ENCODE results near the gene COL11A2.

Gene COL11A2

DNA sequence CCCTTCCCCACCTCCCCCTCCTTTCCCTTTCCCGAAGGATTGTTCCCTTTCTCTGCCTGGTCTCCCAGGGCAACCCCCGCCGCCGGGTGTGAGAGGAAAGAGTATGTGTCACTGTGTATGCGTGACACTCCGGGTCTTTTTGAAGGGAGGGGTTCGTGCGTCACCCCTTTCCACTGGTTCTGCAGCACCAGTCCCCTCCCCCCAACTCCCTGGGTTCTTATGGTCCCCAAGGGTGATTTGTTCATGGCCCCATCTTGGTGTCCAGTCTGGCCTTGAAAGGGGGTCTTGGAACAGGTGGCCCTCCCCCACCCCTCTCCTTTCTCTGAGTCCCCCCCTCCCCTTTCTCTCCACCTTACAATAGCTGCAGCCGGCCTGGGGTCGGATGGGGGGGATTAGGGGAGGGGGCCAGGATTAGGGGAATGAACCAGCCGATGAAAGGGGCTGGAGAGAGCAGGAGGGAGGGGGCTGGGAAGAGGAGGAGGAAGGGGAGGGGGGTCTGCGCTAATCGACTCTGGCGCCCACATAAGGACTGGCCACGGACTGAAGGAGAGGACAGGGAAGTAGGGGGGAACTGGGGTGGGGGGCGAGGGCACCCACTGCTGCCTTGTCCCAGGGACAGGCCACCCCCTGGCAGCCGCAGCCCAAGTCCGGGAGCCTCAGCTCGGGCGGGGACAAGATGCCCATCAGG is 14.7 kb upstream of the COL11A2 start:
- no peak for ATAC-seq
- TF ChIP-seq, protein P1, sequence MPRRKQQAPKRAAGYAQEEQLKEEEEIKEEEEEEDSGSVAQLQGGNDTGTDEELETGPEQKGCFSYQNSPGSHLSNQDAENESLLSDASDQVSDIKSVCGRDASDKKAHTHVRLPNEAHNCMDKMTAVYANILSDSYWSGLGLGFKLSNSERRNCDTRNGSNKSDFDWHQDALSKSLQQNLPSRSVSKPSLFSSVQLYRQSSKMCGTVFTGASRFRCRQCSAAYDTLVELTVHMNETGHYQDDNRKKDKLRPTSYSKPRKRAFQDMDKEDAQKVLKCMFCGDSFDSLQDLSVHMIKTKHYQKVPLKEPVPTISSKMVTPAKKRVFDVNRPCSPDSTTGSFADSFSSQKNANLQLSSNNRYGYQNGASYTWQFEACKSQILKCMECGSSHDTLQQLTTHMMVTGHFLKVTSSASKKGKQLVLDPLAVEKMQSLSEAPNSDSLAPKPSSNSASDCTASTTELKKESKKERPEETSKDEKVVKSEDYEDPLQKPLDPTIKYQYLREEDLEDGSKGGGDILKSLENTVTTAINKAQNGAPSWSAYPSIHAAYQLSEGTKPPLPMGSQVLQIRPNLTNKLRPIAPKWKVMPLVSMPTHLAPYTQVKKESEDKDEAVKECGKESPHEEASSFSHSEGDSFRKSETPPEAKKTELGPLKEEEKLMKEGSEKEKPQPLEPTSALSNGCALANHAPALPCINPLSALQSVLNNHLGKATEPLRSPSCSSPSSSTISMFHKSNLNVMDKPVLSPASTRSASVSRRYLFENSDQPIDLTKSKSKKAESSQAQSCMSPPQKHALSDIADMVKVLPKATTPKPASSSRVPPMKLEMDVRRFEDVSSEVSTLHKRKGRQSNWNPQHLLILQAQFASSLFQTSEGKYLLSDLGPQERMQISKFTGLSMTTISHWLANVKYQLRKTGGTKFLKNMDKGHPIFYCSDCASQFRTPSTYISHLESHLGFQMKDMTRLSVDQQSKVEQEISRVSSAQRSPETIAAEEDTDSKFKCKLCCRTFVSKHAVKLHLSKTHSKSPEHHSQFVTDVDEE (CRISPR knock-in tag; IDR thresholded peaks at IDR 0.05), result no peak
- TF ChIP-seq TOX (CRISPR knock-in tag; IDR thresholded peaks at IDR 0.05; ENCODE audit: borderline replicate concordance), result no peak
- TF ChIP-seq, protein P2, sequence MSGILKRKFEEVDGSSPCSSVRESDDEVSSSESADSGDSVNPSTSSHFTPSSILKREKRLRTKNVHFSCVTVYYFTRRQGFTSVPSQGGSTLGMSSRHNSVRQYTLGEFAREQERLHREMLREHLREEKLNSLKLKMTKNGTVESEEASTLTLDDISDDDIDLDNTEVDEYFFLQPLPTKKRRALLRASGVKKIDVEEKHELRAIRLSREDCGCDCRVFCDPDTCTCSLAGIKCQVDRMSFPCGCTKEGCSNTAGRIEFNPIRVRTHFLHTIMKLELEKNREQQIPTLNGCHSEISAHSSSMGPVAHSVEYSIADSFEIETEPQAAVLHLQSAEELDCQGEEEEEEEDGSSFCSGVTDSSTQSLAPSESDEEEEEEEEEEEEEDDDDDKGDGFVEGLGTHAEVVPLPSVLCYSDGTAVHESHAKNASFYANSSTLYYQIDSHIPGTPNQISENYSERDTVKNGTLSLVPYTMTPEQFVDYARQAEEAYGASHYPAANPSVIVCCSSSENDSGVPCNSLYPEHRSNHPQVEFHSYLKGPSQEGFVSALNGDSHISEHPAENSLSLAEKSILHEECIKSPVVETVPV (CRISPR knock-in tag; IDR thresholded peaks at IDR 0.05), result no peak
- no peak for TF ChIP-seq BACH2 (CRISPR knock-in tag; IDR thresholded peaks at IDR 0.05; ENCODE audit: borderline replicate concordance)
- TF ChIP-seq ISL1 (CRISPR knock-in tag; IDR thresholded peaks at IDR 0.05), result no peak
- no peak for TF ChIP-seq ESRRG (CRISPR knock-in tag; IDR thresholded peaks at IDR 0.05)

DNA sequence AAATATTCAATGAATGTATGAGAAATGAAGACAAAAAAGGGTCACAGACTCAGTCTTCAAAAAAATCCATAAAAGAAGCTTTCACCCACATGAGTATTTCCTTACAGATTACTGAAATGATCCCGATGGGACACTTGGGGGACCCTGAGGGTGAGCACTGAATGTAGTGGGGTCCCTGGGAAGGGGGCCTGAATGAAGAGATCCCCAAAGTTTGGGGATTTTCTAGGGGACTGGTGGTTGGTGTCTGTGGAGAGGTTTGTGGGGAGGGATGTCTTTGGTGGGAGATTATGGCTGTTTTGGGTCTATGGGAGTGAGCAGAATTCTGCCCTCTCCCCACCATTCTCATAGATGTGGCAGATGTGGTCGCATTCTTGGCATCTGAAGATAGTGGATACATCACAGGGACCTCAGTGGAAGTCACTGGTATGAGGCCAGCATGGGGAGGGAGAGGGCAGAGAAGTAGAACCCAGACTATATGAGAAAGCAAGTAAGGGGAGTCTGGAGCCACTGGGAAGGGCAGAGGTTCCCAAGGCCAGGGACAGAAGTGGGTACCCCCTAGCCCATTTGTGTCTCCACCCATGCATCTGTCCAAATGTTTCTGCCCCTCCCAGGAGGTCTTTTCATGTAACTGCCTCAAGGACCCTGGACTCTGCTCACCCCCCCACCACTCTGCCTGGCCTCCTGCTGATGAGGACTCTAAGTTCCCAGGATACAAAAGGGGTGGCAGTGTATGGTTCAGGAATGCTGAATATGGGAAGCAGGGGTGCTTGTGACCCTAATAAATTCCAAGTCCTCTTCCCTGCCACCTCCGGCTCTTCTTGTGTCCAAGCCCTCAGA is 14.0 kb upstream of the COL11A2 start:
- no peak for ATAC-seq
- TF ChIP-seq ZNF8 (CRISPR knock-in tag; IDR thresholded peaks at IDR 0.05), result no peak
- TF ChIP-seq, protein P2 (CRISPR knock-in tag; IDR thresholded peaks at IDR 0.05), result no peak
- TF ChIP-seq ISL1 (CRISPR knock-in tag; IDR thresholded peaks at IDR 0.05), result no peak
- TF ChIP-seq, protein P3, sequence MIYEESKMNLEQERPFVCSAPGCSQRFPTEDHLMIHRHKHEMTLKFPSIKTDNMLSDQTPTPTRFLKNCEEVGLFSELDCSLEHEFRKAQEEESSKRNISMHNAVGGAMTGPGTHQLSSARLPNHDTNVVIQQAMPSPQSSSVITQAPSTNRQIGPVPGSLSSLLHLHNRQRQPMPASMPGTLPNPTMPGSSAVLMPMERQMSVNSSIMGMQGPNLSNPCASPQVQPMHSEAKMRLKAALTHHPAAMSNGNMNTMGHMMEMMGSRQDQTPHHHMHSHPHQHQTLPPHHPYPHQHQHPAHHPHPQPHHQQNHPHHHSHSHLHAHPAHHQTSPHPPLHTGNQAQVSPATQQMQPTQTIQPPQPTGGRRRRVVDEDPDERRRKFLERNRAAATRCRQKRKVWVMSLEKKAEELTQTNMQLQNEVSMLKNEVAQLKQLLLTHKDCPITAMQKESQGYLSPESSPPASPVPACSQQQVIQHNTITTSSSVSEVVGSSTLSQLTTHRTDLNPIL (CRISPR knock-in tag; IDR thresholded peaks at IDR 0.05; ENCODE audit: low read depth), result no peak
- TF ChIP-seq GLIS3 (CRISPR knock-in tag; IDR thresholded peaks at IDR 0.05), result no peak

DNA sequence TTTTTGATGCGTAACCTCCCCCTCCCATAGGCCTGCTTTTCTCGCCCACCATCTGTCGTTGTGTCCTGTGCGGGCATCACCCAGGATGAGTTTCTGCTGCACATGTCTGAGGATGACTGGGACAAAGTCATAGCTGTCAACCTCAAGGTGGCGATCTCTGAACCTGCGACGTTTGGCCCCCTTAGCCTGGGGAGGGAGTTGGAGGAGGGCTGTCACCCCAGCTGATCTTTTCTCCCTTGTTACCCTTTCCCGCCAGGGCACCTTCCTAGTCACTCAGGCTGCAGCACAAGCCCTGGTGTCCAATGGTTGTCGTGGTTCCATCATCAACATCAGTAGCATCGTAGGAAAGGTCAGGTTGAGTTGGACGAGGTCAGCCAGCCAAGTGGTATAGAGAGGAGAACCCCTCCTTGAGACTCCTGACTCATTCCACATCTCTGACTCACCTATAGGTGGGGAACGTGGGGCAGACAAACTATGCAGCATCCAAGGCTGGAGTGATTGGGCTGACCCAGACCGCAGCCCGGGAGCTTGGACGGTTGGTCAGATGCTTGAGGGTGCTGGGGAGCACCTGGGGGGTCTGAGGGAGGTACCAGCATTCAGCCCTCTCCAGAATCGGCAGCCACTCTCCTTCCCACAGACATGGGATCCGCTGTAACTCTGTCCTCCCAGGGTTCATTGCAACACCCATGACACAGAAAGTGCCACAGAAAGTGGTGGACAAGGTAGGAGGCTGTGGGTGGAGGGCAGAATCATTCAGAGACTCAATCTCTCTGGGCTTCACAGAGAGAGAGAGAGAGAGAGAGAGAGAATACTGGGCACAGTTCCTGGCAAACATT is 13.1 kb upstream of the COL11A2 start:
- no peak for TF ChIP-seq CSDC2 (CRISPR knock-in tag; IDR thresholded peaks at IDR 0.05)
- no peak for TF ChIP-seq BACH2 (CRISPR knock-in tag; IDR thresholded peaks at IDR 0.05; ENCODE audit: borderline replicate concordance)
- TF ChIP-seq PPARA (CRISPR knock-in tag; IDR thresholded peaks at IDR 0.05; ENCODE audit: borderline replicate concordance), result no peak
- TF ChIP-seq, protein P1 (CRISPR knock-in tag; IDR thresholded peaks at IDR 0.05), result no peak
- TF ChIP-seq ZFP3 (CRISPR knock-in tag; IDR thresholded peaks at IDR 0.05), result no peak
- no peak for TF ChIP-seq ESRRG (CRISPR knock-in tag; IDR thresholded peaks at IDR 0.05)
- TF ChIP-seq ZC3H10 (CRISPR knock-in tag; IDR thresholded peaks at IDR 0.05), result no peak
- no peak for TF ChIP-seq TOX (CRISPR knock-in tag; IDR thresholded peaks at IDR 0.05; ENCODE audit: borderline replicate concordance)
- TF ChIP-seq, protein P2 (CRISPR knock-in tag; IDR thresholded peaks at IDR 0.05), result no peak
- TF ChIP-seq ARNTL (CRISPR knock-in tag; IDR thresholded peaks at IDR 0.05; ENCODE audit: borderline replicate concordance, low read depth), result no peak
- no peak for TF ChIP-seq OSR1 (CRISPR knock-in tag; IDR thresholded peaks at IDR 0.05)
- TF ChIP-seq, protein P3 (CRISPR knock-in tag; IDR thresholded peaks at IDR 0.05; ENCODE audit: low read depth), result no peak
- no peak for TF ChIP-seq ISL1 (CRISPR knock-in tag; IDR thresholded peaks at IDR 0.05)
- no peak for TF ChIP-seq TCF4 (CRISPR knock-in tag; IDR thresholded peaks at IDR 0.05; ENCODE audit: borderline replicate concordance)
- TF ChIP-seq, protein P4, sequence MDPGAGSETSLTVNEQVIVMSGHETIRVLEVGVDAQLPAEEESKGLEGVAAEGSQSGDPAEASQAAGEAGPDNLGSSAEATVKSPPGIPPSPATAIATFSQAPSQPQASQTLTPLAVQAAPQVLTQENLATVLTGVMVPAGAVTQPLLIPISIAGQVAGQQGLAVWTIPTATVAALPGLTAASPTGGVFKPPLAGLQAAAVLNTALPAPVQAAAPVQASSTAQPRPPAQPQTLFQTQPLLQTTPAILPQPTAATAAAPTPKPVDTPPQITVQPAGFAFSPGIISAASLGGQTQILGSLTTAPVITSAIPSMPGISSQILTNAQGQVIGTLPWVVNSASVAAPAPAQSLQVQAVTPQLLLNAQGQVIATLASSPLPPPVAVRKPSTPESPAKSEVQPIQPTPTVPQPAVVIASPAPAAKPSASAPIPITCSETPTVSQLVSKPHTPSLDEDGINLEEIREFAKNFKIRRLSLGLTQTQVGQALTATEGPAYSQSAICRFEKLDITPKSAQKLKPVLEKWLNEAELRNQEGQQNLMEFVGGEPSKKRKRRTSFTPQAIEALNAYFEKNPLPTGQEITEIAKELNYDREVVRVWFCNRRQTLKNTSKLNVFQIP (CRISPR knock-in tag; IDR thresholded peaks at IDR 0.05; ENCODE audit: borderline replicate concordance, low read depth), result no peak
- TF ChIP-seq ZNF8 (CRISPR knock-in tag; IDR thresholded peaks at IDR 0.05), result no peak
- ATAC-seq, result no peak

All from SK-N-SH treated with all-trans-retinoic acid at 6 μM for 48 hours (cell line).